Activated CD4-positive, alpha-beta T cell treated with anti-CD3 and anti-CD28 coated beads for 36 hours (primary cell): ENCODE data around the gene GRPR. TPM values are rescaled to one million over a fixed set of nuclear protein-coding genes. Genes with fewer than 3 reads are reported as not detected.
"Not testable (repeated sequence)": the region's sequence is repeated elsewhere in the genome, so short reads cannot be mapped to it uniquely, and the experiment has no call there.

ENCODE experiments used
- ATAC-seq: fragments of 200-7000 bp; cut with Tn5 transposase; one replicate; pipeline ENCODE4 v1.10.0; 2021; ENCODE audit warnings: mild to moderate bottlenecking, moderate library complexity
- CTCF ChIA-PET: fragments of 350-600 bp; sonication (Branson Sonifier 250); formaldehyde crosslinking; loops from one replicate; lab custom pipeline; 2021; ENCODE audit warnings: antibody characterized with exemption; lab: Charles Lee
- POLR2A ChIA-PET: fragments of 350-600 bp; sonication (Branson Sonifier 250); formaldehyde crosslinking; loops from one replicate; lab custom pipeline; 2021; ENCODE audit warnings: antibody characterized with exemption, inconsistent platforms; lab: Charles Lee
- DNase-seq: peaks from one replicate; pipeline ENCODE4 v3.0.0-alpha.2; 2020
- H3K27ac Mint-ChIP-seq: one replicate; pipeline ENCODE4 v1.8.0; 2021; ENCODE audit warnings: mixed read lengths
- H3K27me3 Mint-ChIP-seq: one replicate; pipeline ENCODE4 v1.8.0; 2021; ENCODE audit warnings: mixed read lengths
- H3K36me3 Mint-ChIP-seq: one replicate; pipeline ENCODE4 v1.8.0; 2021; ENCODE audit warnings: low read depth, mixed read lengths
- H3K4me1 Mint-ChIP-seq: one replicate; pipeline ENCODE4 v1.8.0; 2021; ENCODE audit warnings: mixed read lengths
- H3K4me3 Mint-ChIP-seq: one replicate; pipeline ENCODE4 v1.8.0; 2021; ENCODE audit warnings: mild to moderate bottlenecking, moderate library complexity, mixed read lengths
- H3K9me3 Mint-ChIP-seq: one replicate; pipeline ENCODE4 v1.8.0; 2021; ENCODE audit warnings: low read depth, mixed read lengths
- intact Hi-C, 2 experiments: fragments of 100-400 bp; cut with DNase I in 1 of 2; cut with micrococcal nuclease in 1 of 2; formaldehyde crosslinking; loops; one replicate each; pipeline versions ENCODE4 v1.14.2 to v1.15.1; 2022 to 2024; cut with DNase I, micrococcal nuclease
- total RNA-seq, 2 experiments: library from RNA; stranded (reverse); gene quantifications; one replicate each; pipeline ENCODE4 v1.2.3, GENCODE V29; 2021

The GRPR gene
- total RNA-seq, 2 experiments from 2014 or later = not detected

DNA sequence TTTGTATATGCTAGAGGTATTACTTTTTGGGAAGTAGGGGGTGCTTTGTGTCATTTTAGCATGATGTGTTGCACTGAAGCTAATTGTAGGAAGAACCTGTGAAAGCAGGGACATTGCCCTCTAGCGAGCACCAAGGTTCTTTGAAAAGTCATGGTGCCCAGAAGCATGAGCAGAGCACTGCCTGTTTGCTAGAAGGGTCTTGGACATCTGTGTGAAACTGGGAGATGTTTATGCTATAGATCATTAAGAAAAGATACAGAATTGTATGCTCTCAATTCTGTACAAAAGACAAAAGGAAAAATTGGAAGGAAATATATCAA is 14.7 kb downstream of the GRPR start:
- no peak for ATAC-seq
- Mint-ChIP-seq H3K4me3 (no peak overlapping the region), H3K36me3 (no peaks in the 10 kb centered on the region), H3K27me3 (peaks cover 7% of the 10 kb centered on the region), H3K9me3 (no peaks in the 10 kb centered on the region), H3K27ac (no peak overlapping the region), H3K4me1 (peaks cover 3% of the 10 kb centered on the region)
- POLR2A ChIA-PET = no interaction called here
- CTCF ChIA-PET = interaction anchor here (1.1 to 2.8 kb wide), 2 partner anchors 15 to 314 kb away, joined by 3 to 10 read pairs; partner anchors contain the start of gene GRPR
- intact Hi-C loops = loop anchor here in 1 of 2 experiments (10.0 kb wide), 1 partner anchor 373 kb away; no protein-coding TSS in a partner anchor
- DNase-seq = no peak

DNA sequence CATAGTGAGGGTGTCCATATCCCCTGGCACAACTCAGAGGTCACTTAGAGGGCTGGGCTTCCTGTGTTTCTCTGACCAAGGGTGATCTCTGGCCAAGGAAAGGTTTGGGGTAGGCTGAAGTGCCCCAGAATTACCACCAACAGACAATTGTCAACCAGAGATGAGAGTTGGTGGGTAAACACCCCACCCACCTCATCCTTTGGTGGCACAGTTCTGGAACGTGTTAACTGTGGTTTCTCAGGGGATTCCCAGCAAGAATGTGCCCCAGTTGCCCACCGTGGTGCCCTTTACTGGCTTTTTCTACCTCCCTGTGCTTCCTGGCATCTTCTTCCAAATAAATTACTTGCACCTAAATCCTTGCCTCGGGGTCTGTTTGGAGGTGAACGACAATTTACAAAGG is 17.1 kb downstream of the GRPR start:
- intact Hi-C loops = no loop called here
- Mint-ChIP-seq H3K9me3 (no peaks in the 10 kb centered on the region), H3K27ac (no peak overlapping the region), H3K36me3 (no peaks in the 10 kb centered on the region), H3K4me3 (no peak overlapping the region), H3K4me1 (peaks cover 3% of the 10 kb centered on the region), H3K27me3 (peaks cover 21% of the 10 kb centered on the region)
- POLR2A ChIA-PET = no interaction called here
- CTCF ChIA-PET = no interaction called here
- DNase-seq (peak; percentile 3), ATAC-seq (no peak)

GRCh38 chrX:16140983-16141382 is 17.6 kb downstream of the GRPR start:
- ChIA-PET CTCF (no interaction called here), POLR2A (no interaction called here)
- no peak for ATAC-seq
- Mint-ChIP-seq H3K9me3 (no peaks in the 10 kb centered on the region), H3K27me3 (peaks cover 21% of the 10 kb centered on the region), H3K36me3 (no peaks in the 10 kb centered on the region), H3K4me1 (peaks cover 3% of the 10 kb centered on the region), H3K27ac (no peak overlapping the region), H3K4me3 (no peak overlapping the region)
- intact Hi-C loops = no loop called here
- DNase-seq = no peak

- H3K4me3 Mint-ChIP-seq = no peak overlapping the region
- peaks cover 21% of the 10 kb centered on the region for H3K27me3 Mint-ChIP-seq
- no peak overlapping the region for H3K27ac Mint-ChIP-seq
- ChIA-PET CTCF (interaction anchor here (0.5 kb wide), 1 partner anchor 257 kb away, joined by 3 read pairs; no protein-coding TSS in a partner anchor), POLR2A (no interaction called here)
- H3K36me3 Mint-ChIP-seq = no peaks in the 10 kb centered on the region
- ATAC-seq = no peak
- peaks cover 3% of the 10 kb centered on the region for H3K4me1 Mint-ChIP-seq
- no peak for DNase-seq
- no peaks in the 10 kb centered on the region for H3K9me3 Mint-ChIP-seq
- intact Hi-C loops = no loop called here
Observed at GRCh38 chrX:16141422-16142245, 18.3 kb downstream of the GRPR start.

- POLR2A ChIA-PET = no interaction called here
- no peak for DNase-seq
- no peaks in the 10 kb centered on the region for H3K9me3 Mint-ChIP-seq
- no peak overlapping the region for H3K4me3 Mint-ChIP-seq
- intact Hi-C loops = no loop called here
- no peaks in the 10 kb centered on the region for H3K36me3 Mint-ChIP-seq
- CTCF ChIA-PET = no interaction called here
- H3K4me1 Mint-ChIP-seq = peaks cover 3% of the 10 kb centered on the region
- no peak overlapping the region for H3K27ac Mint-ChIP-seq
- peaks cover 21% of the 10 kb centered on the region for H3K27me3 Mint-ChIP-seq
- no peak for ATAC-seq
Observed at GRCh38 chrX:16142246-16142558, 18.8 kb downstream of the GRPR start.

DNA sequence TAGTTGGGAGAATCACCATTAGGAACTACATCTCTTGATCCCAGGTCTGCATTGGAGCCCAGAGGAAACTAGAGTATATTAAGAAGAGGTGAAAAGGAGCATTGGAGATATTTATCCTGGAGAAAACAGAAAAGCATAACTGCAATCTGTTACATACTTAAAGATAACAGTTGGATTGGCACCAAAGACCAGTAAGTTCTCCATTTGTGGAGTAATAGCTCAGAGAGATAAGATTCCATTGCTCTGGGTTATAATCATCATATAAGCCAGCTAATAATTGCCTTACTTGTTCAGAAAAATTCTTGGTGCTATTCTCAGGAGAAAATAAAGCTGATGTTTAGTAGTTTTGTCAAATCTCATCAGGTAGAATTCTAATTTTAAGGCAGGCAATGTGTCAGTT is 20.6 kb downstream of the GRPR start:
- no peak overlapping the region for H3K27ac Mint-ChIP-seq
- peaks cover 19% of the 10 kb centered on the region for H3K27me3 Mint-ChIP-seq
- no peak overlapping the region for H3K4me3 Mint-ChIP-seq
- CTCF ChIA-PET = no interaction called here
- no peak for ATAC-seq
- peaks cover 3% of the 10 kb centered on the region for H3K4me1 Mint-ChIP-seq
- no peak for DNase-seq
- POLR2A ChIA-PET = no interaction called here
- no peaks in the 10 kb centered on the region for H3K36me3 Mint-ChIP-seq
- H3K9me3 Mint-ChIP-seq = no peaks in the 10 kb centered on the region
- intact Hi-C loops = no loop called here

DNA sequence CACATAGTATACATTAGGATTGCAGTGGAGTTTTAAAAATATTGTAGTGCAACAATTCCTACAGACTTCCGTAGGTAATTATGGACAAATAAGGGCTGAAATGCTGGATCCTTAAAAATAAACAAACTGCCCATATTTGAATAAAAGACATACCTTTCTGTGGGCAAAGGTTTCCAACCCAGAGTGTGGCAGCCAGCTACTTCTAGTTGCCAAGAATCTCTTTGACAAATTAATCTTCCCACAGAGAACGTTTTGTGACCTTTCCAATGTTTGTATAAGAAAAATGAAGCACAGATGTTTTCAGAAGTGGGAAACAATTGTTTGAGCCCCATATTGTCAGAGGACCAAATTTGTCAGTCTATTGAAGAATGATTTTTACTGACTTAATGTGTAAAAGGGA is 21.1 kb downstream of the GRPR start:
- Mint-ChIP-seq H3K9me3 (no peaks in the 10 kb centered on the region), H3K36me3 (no peaks in the 10 kb centered on the region), H3K27ac (no peak overlapping the region), H3K4me1 (peaks cover 3% of the 10 kb centered on the region), H3K4me3 (no peak overlapping the region), H3K27me3 (peaks cover 19% of the 10 kb centered on the region)
- CTCF ChIA-PET = no interaction called here
- POLR2A ChIA-PET = no interaction called here
- intact Hi-C loops = no loop called here
- ATAC-seq (no peak), DNase-seq (no peak)

DNA sequence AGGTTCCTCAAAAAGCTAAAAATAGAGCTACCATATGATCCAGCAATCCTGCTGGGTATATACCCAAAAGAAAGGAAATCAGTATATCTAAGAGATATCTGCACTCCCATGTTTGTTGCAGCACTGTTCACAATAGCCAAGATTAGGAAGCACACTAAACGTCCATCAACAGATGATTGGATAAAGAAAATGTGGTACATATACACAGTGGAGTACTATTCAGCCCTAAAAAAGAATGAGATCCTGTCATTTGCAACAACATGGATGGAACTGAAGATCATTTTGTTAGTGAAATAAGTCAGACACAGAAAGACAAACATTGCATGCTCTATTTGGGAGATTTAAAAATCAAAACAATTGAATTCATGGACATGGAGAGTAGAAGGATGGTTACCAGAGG is 21.7 kb downstream of the GRPR start:
- H3K4me1 Mint-ChIP-seq, ATAC-seq, POLR2A ChIA-PET, intact Hi-C loops, H3K27ac Mint-ChIP-seq, CTCF ChIA-PET, H3K9me3 Mint-ChIP-seq, H3K4me3 Mint-ChIP-seq, H3K36me3 Mint-ChIP-seq, DNase-seq: not testable (repeated sequence)
- peaks cover 19% of the 10 kb centered on the region for H3K27me3 Mint-ChIP-seq

GRCh38 chrX:16145656-16146055 is 22.3 kb downstream of the GRPR start:
- Mint-ChIP-seq H3K36me3 (no peaks in the 10 kb centered on the region), H3K27me3 (peaks cover 19% of the 10 kb centered on the region), H3K4me1 (peaks cover 2% of the 10 kb centered on the region), H3K4me3 (no peak overlapping the region), H3K27ac (no peak overlapping the region), H3K9me3 (no peaks in the 10 kb centered on the region)
- ChIA-PET POLR2A (no interaction called here), CTCF (no interaction called here)
- DNase-seq = no peak
- intact Hi-C loops = no loop called here
- ATAC-seq = no peak

DNA sequence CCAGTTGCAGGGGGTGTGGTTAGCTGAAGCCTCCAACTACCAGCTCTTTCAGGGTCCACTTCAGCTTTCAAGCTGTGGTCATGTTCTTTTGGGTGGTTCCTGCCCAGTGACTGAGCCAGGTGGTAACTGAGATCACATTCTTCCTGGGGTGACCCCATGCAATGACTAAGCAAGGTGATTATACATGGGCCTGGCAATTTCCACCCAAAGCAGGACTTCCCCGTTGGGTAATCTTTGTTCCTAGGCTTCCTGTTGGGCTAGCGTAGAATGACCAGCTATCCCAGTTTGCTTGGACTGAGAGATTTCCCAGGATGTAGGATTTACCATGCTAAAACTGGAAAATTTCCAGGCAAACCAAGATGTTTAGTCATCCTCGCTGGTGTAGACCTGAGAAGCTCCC is 25.5 kb downstream of the GRPR start:
- Mint-ChIP-seq H3K9me3 (no peaks in the 10 kb centered on the region), H3K27ac (no peak overlapping the region), H3K36me3 (no peaks in the 10 kb centered on the region), H3K4me1 (no peaks in the 10 kb centered on the region), H3K4me3 (no peak overlapping the region), H3K27me3 (peaks cover 6% of the 10 kb centered on the region)
- POLR2A ChIA-PET = no interaction called here
- no peak for DNase-seq
- ATAC-seq = no peak
- intact Hi-C loops = no loop called here
- CTCF ChIA-PET = no interaction called here

GRCh38 chrX:16155581-16156096 is 32.3 kb downstream of the GRPR start:
- CTCF ChIA-PET = no interaction called here

DNA sequence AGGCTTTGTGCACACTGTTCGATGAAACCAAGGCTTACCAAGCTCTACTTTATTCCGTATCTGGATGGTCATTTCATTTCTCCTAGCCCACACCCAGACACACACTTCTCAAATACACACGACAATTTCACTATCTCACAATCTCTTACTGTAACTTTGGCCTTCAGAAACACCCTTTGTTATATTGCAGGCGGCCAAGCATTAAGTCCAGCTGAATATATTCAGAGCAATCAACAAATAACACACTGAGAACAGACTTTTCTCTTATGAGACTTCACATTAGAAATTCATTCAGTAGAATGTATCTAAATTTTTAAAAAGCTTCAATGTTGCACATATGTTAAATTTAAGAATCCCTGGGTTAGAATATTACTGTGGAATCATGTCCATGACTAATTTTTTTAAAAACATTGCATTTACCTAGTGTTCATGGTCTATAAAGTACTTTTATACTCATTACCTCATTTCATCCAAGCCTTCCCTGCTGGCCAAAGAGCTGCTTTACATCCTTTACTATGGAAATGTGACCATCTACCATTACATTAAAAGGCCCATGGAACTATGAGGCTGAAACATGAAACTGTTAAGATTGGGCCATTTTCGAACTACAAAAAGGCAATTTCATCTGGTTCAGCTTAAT is 33.4 kb downstream of the GRPR start:
- Mint-ChIP-seq H3K36me3 (no peaks in the 10 kb centered on the region), H3K27me3 (no peaks in the 10 kb centered on the region), H3K9me3 (no peaks in the 10 kb centered on the region), H3K27ac (no peak overlapping the region), H3K4me3 (no peak overlapping the region), H3K4me1 (no peaks in the 10 kb centered on the region)
- POLR2A ChIA-PET = no interaction called here
- no peak for ATAC-seq
- no peak for DNase-seq
- CTCF ChIA-PET = interaction anchor here (0.6 kb wide), 1 partner anchor 129 kb away, joined by 3 read pairs; no protein-coding TSS in a partner anchor
- intact Hi-C loops = no loop called here

More at GRCh38 chrX:16155581-16156096, 32.3 kb downstream of the GRPR start:
- Mint-ChIP-seq H3K36me3 (no peaks in the 10 kb centered on the region), H3K4me1 (no peaks in the 10 kb centered on the region), H3K27ac (no peak overlapping the region), H3K4me3 (no peak overlapping the region), H3K9me3 (no peaks in the 10 kb centered on the region), H3K27me3 (no peaks in the 10 kb centered on the region)
- ATAC-seq (no peak), DNase-seq (no peak)
- POLR2A ChIA-PET = no interaction called here
- intact Hi-C loops = no loop called here
